IPS DF 19.7 (cell line): ENCODE measurements around the gene BDH1.
"Not testable (repeated sequence)": the region's sequence is repeated elsewhere in the genome, so short reads cannot be mapped to it uniquely, and the experiment has no call there.

Source experiments
- DNase-seq: peaks from one replicate; pipeline ENCODE4 v3.0.0-alpha.2; 2013; ENCODE audit warnings: low read depth, low spot score

The BDH1 gene

DNA sequence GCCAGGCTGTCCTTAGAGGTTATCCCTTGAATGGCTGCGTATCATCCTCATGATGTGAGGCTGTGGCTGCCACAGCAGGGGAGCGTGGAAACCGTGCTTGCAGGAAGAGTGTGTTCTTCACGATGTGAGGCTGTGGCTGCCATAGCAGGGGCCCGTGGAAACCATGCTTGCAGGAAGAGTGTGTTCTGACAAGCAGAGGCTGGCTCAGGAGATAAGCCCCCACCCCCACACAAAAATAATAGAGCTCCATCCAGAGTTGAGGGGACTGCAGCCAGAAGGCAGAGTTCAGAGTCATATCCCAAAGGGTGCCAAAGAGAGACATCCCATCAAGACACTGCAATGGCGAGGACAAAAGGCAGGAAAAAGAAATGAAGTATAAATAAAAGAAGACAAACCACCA, 22.6 kb upstream of the BDH1 start:
- DNase-seq: no peak

DNA sequence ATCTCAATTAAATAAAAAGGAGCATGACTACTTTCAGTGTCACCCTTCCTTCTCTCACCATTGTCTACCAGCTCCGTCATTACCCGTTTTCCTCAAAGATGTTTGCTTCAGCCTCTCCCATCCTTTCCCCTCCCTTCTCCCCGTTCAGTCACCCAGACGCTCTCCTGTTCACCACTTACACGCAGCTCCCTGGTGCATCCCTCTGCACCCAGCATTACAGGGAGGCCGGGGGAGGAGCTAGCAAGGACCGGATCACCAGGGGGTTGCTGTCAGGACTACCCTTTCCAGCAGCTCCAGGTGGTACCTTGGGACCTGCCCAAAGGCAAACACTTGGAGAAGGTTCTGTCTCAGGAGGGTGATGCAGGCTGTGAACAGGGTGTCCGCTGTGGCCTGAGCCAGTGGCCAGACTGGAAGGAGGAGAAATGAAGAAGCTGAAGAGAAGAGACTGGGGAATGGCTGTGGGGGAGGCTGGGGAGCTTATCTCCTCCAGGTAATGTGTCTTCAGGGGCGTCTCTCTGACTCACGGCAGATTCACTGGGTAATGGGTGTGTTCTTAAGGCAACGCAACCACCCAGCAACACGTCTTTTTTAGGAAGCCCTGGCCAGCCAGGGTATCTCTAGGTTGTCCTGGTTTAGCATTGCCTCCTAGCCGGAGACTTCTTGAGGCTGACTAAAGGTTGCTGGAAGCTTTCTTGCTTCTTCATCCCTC, 21.8 kb upstream of the BDH1 start:
- DNase-seq: no peak

DNA sequence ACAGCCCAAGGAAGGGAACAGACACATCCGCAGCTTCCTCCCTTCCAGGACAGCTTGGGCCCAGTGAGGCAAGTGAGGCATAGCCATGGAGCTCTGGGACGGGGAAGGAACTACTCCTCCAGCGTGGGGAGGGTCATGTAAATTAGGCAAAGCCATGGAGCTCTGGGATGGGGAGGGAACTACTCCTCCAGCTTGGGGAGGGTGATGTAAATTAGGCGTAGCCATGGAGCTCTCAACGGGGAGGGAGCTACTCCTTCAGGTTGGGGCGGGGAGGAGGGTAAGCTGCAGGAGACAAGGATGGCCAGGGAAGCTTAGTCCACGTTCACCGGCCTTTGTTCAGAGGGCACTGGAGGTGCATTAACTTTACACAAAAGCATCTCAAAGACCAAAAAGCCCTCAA, 21.1 kb upstream of the BDH1 start:
- no peak for DNase-seq

DNA sequence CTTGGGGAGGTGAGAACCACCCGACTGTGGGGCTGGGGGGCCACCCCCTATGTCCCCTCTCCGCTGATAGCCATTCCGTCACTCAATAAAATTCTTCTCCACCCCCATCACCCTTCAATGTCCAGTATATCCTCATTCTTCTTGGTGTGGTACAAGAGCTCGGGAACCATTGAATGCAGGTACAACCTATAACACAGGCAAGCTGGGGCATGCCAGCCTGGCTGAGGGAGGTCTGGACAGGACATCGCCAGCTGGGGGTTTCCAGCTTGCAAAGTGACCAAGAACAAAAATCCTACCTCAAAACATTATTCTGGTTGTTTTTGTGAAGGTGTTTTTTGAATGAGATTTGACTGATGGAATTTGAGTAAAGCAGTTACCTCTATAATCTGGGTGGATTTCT, 19.6 kb upstream of the BDH1 start:
- DNase-seq: no peak

- DNase-seq: not testable (repeated sequence)
These were observed 18.7 kb upstream of the BDH1 start for GRCh38 chr3:197574396-197574991.

DNA sequence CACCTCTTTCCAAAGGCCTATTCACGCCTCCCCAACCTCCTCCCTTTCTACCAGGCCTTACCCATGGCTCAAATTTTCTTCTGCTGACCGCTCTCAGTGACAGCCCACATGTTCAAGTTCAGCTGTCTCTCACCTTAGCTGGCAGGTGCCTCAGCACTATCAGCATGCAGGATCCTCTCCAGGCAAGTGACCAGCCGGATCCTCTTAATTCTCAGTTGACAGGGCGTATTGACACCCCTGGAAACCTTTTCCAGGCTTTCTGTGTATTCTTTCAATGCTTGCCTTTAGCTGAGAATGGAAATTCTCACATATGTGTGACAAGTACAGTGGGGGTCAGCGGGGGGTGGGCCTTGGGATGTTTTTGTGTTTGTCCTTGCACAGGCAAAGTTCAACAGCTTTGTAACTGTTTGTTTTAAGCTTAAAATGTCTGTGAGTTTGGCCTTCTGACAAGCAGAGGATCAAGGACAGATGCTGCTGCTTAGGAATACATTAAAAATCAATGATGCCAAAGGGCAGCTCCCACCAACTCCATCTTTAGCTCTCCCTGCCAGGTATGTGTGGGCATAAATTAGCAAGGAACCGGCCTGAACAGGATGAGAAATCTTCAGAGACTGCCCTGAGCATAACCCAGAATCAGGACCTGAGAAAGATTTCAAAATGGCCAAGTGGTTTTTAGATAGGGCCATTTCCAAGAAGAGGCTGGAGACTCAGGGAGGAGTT, 17.4 kb upstream of the BDH1 start:
- no peak for DNase-seq

DNA sequence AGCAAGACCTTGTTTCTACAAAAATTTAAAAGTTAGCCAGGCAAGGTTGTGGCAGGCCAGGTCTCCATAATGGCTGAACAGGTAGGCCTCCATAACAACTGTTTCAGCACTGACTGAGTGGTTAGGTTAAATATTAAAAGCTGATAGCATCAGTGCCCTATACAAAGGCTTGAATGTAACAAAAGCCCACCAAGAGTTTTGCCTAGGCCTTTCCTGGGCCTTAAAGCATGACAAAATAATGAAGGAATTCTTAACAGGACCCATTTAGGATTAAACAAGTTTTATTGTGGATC, 16.1 kb upstream of the BDH1 start:
- not testable (repeated sequence) for DNase-seq

DNA sequence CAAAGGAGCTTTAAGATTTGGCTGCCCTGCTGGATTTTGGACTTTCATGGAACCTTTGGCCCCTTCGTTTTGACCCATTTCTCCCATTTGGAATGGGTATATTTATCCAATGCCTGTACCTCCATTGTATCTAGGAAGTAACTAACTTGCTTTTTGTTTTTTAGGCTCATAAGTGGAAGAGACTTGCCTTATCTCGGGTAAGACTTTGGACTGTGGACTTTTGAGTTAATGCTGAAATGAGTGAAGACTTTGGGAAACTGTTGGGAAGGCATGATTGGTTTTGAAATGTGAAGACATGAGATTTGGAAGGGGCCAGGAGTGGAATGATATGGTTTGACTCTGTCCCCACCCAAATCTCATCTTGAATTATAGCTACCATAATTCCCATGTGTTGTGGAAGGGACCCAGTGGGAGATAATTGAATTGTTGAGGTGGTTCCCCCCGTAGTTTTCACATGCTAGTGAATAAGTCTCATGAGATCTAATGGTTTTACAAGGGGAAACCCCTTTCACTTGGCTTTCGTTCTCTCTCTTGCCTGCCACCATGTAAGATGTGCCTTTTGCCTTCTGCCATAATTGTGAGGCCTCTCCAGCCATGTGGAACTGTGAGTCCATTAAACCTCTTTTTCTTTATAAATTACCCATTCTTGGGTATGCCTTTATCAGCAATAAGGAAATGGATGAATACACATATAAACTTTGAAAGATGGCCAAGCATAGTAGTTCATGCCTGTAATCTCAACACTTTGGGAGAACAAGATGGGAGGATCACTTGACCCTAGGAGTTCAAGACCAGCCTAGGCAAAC, 15.5 kb upstream of the BDH1 start:
- DNase-seq: not testable (repeated sequence)

- DNase-seq: not testable (repeated sequence)
These were observed 13.7 kb upstream of the BDH1 start for GRCh38 chr3:197569433-197569832.

GRCh38 chr3:197567904-197568681, 12.3 kb upstream of the BDH1 start:
- DNase-seq: no peak

- DNase-seq: not testable (repeated sequence)
These were observed 10.4 kb upstream of the BDH1 start for GRCh38 chr3:197566155-197566554.

- DNase-seq: no peak
These were observed 8.5 kb upstream of the BDH1 start for GRCh38 chr3:197564097-197564843.

- no peak for DNase-seq
These were observed 6.9 kb upstream of the BDH1 start for GRCh38 chr3:197562398-197563251.

DNA sequence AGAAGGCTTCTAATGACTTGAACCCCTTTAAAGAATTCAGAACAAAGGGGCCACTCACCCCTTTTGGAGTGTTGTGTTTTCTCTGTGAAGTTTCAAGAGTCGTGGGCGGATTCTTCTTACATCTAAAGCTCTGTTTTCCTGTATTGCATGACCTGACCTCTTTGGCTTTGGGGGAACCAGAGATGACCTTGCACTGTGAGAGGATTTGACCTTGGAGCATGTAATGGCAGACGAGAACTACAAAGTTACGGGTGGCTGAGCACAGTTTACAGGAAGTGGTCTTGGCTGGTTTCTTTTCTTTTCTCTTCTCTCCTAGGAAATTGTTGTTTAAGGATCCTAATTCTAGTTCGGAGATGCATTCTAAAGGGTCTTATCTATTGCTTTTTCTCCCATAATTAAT, 6.2 kb upstream of the BDH1 start:
- DNase-seq: no peak

DNA sequence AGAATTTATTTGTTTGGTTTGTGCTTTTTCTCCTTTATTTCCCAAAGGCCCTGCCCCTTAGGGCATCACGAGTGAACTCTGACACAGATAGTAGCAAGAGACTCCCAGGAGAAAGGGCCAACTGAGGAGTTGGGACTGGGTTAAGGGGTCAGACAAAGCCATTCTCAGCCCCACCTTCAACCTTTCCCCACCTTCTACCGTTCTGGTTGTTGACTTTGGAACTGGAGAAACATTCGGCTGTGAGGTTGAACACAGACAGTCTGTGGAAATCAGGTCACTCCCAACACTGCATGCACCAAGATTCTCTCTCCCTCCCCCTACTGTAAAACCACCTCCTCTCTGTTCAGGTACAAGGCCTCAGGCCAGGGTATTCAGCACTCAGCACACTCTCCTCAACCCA, 3.9 kb upstream of the BDH1 start:
- DNase-seq: no peak

- DNase-seq: peak; percentile 91
These were observed 1.0 kb downstream of the BDH1 start for GRCh38 chr3:197554562-197555280.

- DNase-seq: no peak
These were observed 1.6 kb downstream of the BDH1 start for GRCh38 chr3:197554196-197554561.

- DNase-seq: no peak
These were observed 3.6 kb downstream of the BDH1 start for GRCh38 chr3:197552198-197552597.

GRCh38 chr3:197550489-197550888, 5.3 kb downstream of the BDH1 start:
- no peak for DNase-seq
